AML-193 (cell line): ENCODE results near the gene BMP7.

ENCODE experiments used
- DNase-seq, 2 experiments: peaks; one replicate each; lab custom pipeline; 2025; lab: John Stamatoyannopoulos, UW

The BMP7 gene

DNA sequence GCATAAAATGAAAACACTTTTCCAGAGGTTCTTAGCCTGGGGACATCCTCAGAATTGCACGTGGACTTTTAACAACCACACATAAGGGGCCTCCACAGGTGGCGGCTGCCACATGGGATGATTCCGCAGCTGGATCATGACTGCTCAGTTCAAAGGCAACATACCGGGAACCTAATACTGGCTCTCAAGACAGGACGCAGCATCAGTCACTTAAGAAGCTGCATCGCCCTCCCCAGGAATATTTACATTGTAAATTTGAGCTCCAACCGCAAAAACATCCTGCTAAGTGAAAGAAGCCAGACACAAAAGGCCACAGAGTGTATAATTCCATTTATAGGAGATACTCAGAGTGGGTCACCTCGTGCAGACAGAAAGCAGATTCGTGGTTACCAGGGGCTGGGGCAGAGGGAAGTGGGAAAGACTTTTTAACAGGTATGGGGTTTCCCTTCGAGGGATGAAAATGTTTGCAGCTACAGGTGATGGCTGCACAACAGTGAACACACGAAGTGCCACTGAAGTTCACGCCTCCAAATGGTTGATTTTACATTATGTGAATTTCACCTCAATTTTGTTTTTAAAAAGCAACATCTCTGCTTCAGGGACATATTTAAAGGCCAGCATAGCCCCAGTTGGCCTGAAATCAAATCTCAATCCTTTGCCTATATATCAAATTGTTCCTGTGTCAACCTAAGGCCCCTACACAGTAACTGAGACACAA lies 141.5 kb downstream of the BMP7 start:
- DNase-seq = no peak

GRCh38 chr20:57124366-57124765 lies 142.1 kb downstream of the BMP7 start:
- no peak for DNase-seq

- no peak for DNase-seq
Measured at GRCh38 chr20:57123504-57123903, 142.9 kb downstream of the BMP7 start.

GRCh38 chr20:57122536-57123489 lies 143.6 kb downstream of the BMP7 start:
- DNase-seq = no peak

DNA sequence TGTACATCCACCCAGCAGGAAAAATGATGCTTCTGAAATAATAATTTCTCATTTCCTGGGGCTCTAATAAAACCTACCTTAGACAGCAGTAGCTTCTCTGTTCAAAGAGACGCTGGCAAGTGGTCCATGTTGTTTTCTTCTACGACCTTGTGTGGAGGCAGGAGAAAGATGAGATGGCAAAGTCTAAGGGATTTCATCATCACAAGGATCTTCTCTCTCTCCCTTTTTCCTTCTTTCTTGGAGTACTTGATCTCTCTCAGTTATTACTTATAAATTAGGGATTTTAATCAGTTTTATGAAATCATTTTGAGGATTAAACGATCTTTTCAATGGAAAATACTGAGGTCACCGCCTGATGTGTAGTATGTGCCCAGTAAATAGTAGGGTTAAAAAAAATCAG lies 147.5 kb downstream of the BMP7 start:
- DNase-seq = no peak
